ENCODE results near the gene ARFGEF2. TPM values are rescaled to one million over a fixed set of nuclear protein-coding genes. Genes with fewer than 3 reads are reported as not detected.
A peak's percentile ranks its signal among the peaks of the same experiment; 100 is the strongest.

Gene ARFGEF2
- total and polyA plus RNA-seq, 10 of the 15 experiments (the other 5 are each of a cell fraction or from before 2014, with no cell fraction given) = 5.2 to 24.1 (median 17.7) TPM

- no peak for TF ChIP-seq NFIC (IDR thresholded peaks at IDR 0.05; ENCODE audit: low read depth, low read length)
- no peak for TF ChIP-seq CHD1 (IDR thresholded peaks at IDR 0.05; ENCODE audit: low read depth, low read length)
- no peak for TF ChIP-seq ASH2L (IDR thresholded peaks at IDR 0.05; ENCODE audit: borderline replicate concordance, low read depth)
- TF ChIP-seq MYC (IDR thresholded peaks at IDR 0.05; ENCODE audit: insufficient read depth, insufficient read length, insufficient replicate concordance, low read length, severe bottlenecking) = no peak
- no peak for TF ChIP-seq KAT2A (conservative IDR thresholded peaks at IDR 0.05; ENCODE audit: control insufficient read depth, low read depth, low read length)
These were observed 27.1 kb downstream of the ARFGEF2 start (continued) for GRCh38 chr20:48948612-48949011.

GRCh38 chr20:48949304-48950170, 28.0 kb downstream of the ARFGEF2 start:
- in situ Hi-C loops (cut with MboI) (no loop called here), intact Hi-C loops (cut with micrococcal nuclease; ENCODE audit: unreplicated experiment) (no loop called here)
- Histone ChIP-seq H3K4me1 (ENCODE audit: control insufficient read depth, insufficient read depth, low read length) (no peaks in the 10 kb centered on the region), H3K79me2 (ENCODE audit: control insufficient read depth, insufficient read depth, low read length) (no peaks in the 10 kb centered on the region), H2AFZ (ENCODE audit: control insufficient read depth, low read depth, low read length) (no peak overlapping the region), H3K27me3 (replicated peaks in 1 of 2; ENCODE audit: control insufficient read depth in 2 of 2, insufficient read depth in 2 of 2, low read length in 1 of 2) (no peaks in the 10 kb centered on the region), H3K27ac (ENCODE audit: control insufficient read depth, insufficient read depth) (no peak overlapping the region), H3K4me3 (no peak overlapping the region), H3K36me3 (ENCODE audit: control insufficient read depth in 2 of 2, insufficient read depth in 2 of 2, low read length in 1 of 2) (peaks cover 17 to 31% of the 10 kb centered on the region in 2 experiments), H3K9me3 (replicated peaks; ENCODE audit: control insufficient read depth, insufficient read depth, low read length) (no peaks in the 10 kb centered on the region), H3K4me2 (ENCODE audit: control insufficient read depth, insufficient read depth) (no peak overlapping the region), H4K20me1 (ENCODE audit: control insufficient read depth, insufficient read depth) (no peaks in the 10 kb centered on the region), H3K9ac (ENCODE audit: control insufficient read depth, insufficient read depth, low read length) (no peak overlapping the region)
- DNase-seq (ENCODE audit: low read depth, low spot score) (no peak), ATAC-seq (no peak), FAIRE-seq (no peak)
- SMC1A ChIA-PET (ENCODE audit: uncharacterized antibody, unreplicated experiment) = no interaction called here
- POLR2A ChIA-PET = interaction anchor here (0.5 kb wide), 1 partner anchor 1052 kb away, joined by 5 read pairs; no protein-coding TSS in a partner anchor
- no TSS peak for BruUV-seq (replicated peaks)
- RAD21 ChIA-PET (ENCODE audit: unreplicated experiment) = no interaction called here
- CTCF ChIA-PET = interaction anchor here (1.9 kb wide), 1 partner anchor 292 kb away, joined by 5 read pairs; no protein-coding TSS in a partner anchor
- WGBS (ENCODE audit: insufficient coverage, insufficient replicate concordance, low lambda C conversion rate, missing lambda C conversion rate) = 89% methylated on average over 7 of the region's 7 CpGs
- TF ChIP-seq LARP7 (IDR thresholded peaks at IDR 0.05) (no peak), RAD21 (IDR thresholded peaks at IDR 0.05; ENCODE audit: insufficient read depth, low read depth, low read length) (0 out of 2 replicates have a peak, but pooled peaks have one; percentile 9)
- TF ChIP-seq, protein P1, sequence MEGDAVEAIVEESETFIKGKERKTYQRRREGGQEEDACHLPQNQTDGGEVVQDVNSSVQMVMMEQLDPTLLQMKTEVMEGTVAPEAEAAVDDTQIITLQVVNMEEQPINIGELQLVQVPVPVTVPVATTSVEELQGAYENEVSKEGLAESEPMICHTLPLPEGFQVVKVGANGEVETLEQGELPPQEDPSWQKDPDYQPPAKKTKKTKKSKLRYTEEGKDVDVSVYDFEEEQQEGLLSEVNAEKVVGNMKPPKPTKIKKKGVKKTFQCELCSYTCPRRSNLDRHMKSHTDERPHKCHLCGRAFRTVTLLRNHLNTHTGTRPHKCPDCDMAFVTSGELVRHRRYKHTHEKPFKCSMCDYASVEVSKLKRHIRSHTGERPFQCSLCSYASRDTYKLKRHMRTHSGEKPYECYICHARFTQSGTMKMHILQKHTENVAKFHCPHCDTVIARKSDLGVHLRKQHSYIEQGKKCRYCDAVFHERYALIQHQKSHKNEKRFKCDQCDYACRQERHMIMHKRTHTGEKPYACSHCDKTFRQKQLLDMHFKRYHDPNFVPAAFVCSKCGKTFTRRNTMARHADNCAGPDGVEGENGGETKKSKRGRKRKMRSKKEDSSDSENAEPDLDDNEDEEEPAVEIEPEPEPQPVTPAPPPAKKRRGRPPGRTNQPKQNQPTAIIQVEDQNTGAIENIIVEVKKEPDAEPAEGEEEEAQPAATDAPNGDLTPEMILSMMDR (IDR thresholded peaks at IDR 0.05 in 2 of 3, conservative IDR thresholded peaks at IDR 0.05 in 1 of 3; ENCODE audit: control insufficient read depth in 2 of 3, extremely low read depth in 1 of 3, insufficient read depth in 1 of 3, low read depth in 3 of 3, low read length in 3 of 3) = peak in 1 of 3 experiments; percentile 8; a peak in 1 of 6 replicates
